NCI-H226 (cell line): ENCODE measurements around the gene MCF2L.
"Not testable (repeated sequence)": the region's sequence is repeated elsewhere in the genome, so short reads cannot be mapped to it uniquely, and the experiment has no call there.

Source experiments
- DNase-seq: peaks from one replicate; pipeline ENCODE4 v3.0.0-alpha.2; 2015

Gene MCF2L

GRCh38 chr13:113053801-113054604 lies 85.0 kb downstream of the MCF2L start:
- no peak for DNase-seq

GRCh38 chr13:113057084-113057483 lies 88.1 kb downstream of the MCF2L start:
- no peak for DNase-seq

GRCh38 chr13:113057559-113057958 lies 88.5 kb downstream of the MCF2L start:
- not testable (repeated sequence) for DNase-seq

- DNase-seq: no peak
Observed at GRCh38 chr13:113058129-113058987, 89.3 kb downstream of the MCF2L start.

GRCh38 chr13:113058988-113059850 lies 90.2 kb downstream of the MCF2L start:
- DNase-seq: no peak

GRCh38 chr13:113059891-113060290 lies 90.9 kb downstream of the MCF2L start:
- DNase-seq: no peak

GRCh38 chr13:113060557-113061270 lies 91.7 kb downstream of the MCF2L start:
- no peak for DNase-seq

GRCh38 chr13:113061271-113061625 lies 92.2 kb downstream of the MCF2L start:
- no peak for DNase-seq

- no peak for DNase-seq
Observed at GRCh38 chr13:113061796-113062425, 92.9 kb downstream of the MCF2L start.

GRCh38 chr13:113062691-113063090 lies 93.7 kb downstream of the MCF2L start:
- DNase-seq: no peak

- no peak for DNase-seq
Observed at GRCh38 chr13:113063091-113063491, 94.1 kb downstream of the MCF2L start.

- DNase-seq: no peak
Observed at GRCh38 chr13:113064000-113064533, 95.1 kb downstream of the MCF2L start.

GRCh38 chr13:113064534-113065405 lies 95.8 kb downstream of the MCF2L start:
- DNase-seq: no peak

- DNase-seq: no peak
Observed at GRCh38 chr13:113065406-113066141, 96.6 kb downstream of the MCF2L start.

GRCh38 chr13:113066142-113066455 lies 97.1 kb downstream of the MCF2L start:
- DNase-seq: no peak

GRCh38 chr13:113066746-113067145 lies 97.7 kb downstream of the MCF2L start:
- DNase-seq: no peak

GRCh38 chr13:113069861-113070805 lies 101.1 kb downstream of the MCF2L start:
- no peak for DNase-seq

GRCh38 chr13:113070855-113071254 lies 101.8 kb downstream of the MCF2L start:
- no peak for DNase-seq

- no peak for DNase-seq
Observed at GRCh38 chr13:113072376-113072775, 103.4 kb downstream of the MCF2L start.
